ENCODE measurements around the gene RFX3.

The RFX3 gene

DNA sequence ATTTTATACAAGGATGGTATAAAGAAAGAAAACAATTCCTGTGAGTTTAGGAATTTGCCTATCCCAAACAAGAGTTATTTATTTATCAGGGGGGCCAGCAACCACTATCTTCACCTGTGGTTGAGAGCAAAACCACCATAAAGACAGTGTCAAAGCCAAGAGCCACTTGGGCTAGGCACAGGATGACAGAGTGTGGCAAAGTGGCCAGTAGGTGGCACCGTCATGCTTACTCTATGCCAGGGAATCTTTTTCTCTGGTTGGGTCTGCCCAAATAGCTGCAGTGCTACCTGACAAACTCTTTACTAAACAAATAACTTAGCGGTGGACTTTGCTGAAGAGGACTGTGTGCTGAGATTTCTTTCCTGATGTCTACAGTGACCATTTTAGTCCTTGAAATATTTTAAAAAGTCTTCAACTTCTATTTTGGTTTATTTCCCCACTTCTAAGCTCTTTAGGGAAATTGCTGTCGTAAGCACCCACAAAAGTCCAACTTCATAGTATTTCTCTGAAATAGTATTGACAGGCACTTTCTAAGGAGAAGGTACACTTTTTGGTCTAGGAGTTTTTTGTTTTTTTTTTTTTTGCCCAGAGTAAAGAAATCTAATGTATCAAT is 285.0 kb downstream of the RFX3 start:
- H3K4me3 ChIP-seq (ENCODE audit: low read depth, low read length) = no peak overlapping the region

DNA sequence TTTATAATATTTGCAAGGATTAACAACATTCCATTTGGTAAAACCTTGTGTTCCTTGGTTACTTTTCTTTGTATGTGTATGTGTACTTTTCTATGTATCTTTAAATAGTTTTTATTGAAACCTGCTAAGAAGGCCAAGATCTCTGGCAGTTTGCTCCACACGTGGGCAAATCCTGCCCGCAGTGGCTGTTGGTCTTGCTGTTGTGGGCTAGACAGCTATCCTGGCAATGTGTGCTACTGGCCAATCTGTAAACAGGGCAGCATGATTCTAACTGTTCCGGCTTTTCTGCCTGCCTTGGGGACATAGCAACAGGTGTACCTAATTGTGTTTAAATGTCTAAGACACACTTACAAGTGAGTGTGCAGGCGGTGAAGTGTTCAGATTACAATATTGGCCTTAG is 286.6 kb downstream of the RFX3 start:
- H3K4me3 ChIP-seq (ENCODE audit: low read depth, low read length) = no peak overlapping the region

DNA sequence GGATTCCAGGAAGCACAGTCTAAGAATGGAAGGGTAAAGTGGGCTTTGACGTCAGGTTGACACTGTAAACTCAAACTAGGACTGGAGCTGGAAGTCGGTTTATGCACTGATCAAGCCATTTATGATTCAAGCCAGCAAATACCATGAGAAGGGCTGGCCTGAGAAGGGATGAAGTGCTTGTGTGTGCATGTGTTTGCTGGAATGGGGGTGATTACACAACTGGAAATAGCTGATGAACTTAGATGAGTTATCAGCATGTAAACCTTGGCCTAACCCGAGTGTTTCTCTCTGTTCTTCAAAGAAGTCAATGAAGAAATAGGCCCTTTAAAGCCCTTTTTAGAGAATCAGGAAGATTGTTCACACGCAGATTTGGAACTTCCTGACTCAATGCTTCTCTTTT is 287.6 kb downstream of the RFX3 start:
- no peak overlapping the region for H3K4me3 ChIP-seq (ENCODE audit: low read depth, low read length)

DNA sequence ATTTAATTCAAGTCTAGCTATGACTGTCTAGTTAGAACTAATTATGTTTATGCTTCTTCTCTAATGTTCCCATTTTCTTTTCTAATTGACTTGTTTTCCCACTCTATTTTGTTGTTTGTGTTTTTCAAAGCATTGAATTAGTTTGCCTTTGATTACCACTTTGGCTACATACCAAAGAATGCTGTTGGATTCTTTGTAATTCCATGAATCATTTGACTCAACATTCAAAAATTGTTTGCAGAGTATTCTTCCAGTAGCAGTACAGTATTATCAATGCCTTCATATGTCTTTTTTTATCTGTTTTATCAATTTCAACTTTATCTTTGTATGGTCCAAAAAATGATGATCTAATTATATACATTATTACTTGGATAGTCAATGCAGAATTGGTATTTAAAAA is 288.7 kb downstream of the RFX3 start:
- no peak overlapping the region for H3K4me3 ChIP-seq (ENCODE audit: low read depth, low read length)

DNA sequence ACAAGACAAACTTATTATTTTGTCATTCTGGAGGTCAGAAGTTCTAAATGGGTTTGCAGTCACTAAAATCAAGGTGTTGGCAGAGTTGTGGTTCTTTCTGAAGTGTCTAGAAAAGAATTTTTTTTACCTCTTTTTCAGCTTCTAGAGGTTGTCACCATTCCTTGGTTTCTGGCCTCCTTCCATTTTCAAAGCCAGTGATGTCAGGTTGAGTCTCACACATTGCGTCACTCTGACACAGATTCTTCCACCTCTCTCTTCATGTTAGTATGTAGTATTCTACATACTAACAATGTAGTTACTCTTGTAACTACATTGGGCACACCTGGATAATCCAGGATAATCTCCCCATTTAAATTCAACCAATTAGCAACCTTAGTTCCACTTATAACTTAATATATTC is 290.3 kb downstream of the RFX3 start:
- no peak overlapping the region for H3K4me3 ChIP-seq (ENCODE audit: low read depth, low read length)

DNA sequence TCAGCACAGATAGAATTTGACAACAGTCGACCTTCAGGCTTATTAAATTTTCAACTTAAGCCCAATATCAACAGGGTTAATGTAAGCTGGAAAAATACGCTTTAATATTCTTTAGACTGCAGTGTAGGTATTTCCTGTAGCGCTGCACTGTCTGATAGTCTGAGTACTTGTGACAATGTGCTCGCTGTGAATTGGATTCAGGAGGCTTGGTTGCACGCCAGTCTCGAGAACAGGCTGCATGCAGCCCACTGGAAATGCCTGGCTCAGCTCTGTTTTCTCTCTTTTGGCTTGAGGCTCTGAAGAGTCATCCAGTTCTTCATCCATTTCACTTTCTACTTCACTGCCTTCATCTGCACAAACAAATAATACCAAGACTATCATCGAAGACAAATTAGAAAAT is 300.9 kb downstream of the RFX3 start:
- no peak overlapping the region for H3K4me3 ChIP-seq (ENCODE audit: low read depth, low read length)

DNA sequence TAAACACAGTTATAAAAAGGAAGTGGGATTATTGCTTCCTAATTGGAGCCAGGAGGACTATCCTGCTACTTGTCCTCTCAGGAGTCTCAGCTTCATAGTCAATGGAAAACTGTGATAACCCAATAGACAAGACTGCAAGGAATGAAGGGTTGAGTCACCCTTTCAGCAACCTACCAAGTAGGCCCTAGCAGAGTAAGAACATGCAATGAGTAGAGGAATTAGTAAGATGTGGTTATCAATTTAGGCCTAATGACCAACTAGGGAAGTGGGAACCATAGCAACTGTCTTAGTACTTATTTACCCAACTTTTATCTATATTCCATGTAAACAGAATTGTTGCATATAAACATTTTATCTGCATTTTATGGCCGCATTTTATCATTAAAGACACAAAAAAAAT is 310.1 kb downstream of the RFX3 start:
- H3K4me3 ChIP-seq (ENCODE audit: low read depth, low read length) = no peak overlapping the region

DNA sequence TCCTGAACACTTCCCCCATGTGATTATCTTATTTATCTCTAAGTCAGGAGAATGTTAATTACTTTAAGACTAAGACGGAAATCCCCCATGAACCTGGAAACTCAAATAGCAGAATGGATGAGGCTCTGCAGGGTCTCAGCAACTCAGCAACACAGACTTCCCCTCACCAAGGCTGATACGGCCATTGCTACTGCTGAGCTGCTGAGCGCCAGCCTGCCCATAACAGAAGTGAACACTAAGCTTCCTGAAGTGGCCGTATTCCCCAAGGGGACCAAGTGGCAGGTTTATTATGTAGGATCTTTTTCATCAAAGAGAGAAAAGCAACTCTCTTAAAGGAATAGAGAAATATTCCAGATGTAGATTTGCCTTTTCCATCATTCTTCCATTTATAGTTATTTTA is 311.1 kb downstream of the RFX3 start:
- H3K4me3 ChIP-seq (ENCODE audit: low read depth, low read length) = no peak overlapping the region

DNA sequence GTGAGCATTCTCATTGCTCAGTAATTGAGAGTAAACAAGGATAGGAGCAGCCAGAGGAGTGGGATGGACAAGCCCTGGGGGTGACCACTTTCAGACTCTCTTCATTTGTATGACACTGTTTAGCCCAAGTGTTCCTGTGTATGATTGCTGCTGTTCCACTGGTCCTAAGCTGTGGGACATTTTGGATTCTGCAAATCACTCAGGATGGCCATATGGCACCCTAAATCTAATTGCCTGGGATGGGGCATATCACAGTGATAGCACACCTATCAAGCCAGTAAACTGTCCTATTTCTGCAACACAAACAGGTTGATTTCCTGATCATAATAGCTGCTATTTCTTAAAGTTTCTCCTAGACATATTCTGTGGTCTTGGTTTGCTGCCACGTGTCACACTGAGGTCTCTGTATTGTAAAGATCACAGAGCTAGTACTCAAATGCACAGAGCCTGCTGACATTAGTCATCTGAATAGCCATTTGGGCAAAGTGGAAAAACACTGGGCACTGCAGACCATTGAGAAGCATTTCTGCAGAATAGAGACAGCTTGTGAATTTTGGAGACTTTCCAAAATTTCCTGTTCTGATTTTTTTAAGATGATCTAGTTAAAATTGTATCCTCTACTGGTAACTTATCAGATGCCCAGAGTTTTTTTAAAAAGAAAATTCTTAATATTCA is 320.2 kb downstream of the RFX3 start:
- no peak overlapping the region for H3K4me3 ChIP-seq (ENCODE audit: low read depth, low read length)

DNA sequence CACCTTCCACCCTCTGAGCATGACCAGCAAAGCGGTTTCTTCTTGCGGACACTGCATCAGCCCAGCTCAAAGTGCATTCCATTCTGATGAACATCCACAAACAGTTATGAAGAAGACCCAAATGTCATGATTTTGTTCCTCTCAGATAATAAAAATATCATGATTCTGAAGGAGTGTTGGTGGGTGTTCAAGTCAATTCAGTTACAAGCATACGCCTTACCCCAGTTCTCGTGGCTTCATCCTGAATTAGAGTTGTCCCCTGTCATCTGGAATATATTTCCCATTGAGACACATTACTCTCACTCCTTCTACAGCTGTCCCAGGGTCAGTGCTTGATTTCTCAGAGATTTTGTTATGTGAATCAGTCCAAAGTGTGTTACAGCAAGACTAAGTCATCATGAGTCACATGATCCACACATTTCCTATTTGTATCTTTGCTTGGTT is 325.4 kb downstream of the RFX3 start:
- H3K4me3 ChIP-seq (ENCODE audit: low read depth, low read length) = no peak overlapping the region

DNA sequence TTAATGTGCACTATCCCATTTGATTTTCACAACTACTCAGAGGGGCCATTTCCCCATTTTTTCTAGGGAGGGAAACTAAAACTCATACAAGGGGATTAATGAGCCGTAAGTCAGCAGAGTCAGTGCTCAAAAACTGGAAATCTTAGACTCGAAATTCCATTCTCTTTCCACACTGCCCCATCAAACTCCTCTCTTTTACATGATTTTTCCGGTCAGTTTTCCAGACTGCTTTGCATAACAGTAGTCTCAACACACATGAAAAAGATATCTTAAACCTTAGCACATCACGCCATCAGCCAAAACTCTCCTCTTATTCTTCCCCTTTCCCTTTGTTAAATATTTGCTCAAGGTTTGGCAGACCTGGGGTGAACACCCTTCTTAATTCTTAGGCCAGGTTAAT is 332.0 kb downstream of the RFX3 start:
- no peak overlapping the region for H3K4me3 ChIP-seq (ENCODE audit: low read depth, low read length)

DNA sequence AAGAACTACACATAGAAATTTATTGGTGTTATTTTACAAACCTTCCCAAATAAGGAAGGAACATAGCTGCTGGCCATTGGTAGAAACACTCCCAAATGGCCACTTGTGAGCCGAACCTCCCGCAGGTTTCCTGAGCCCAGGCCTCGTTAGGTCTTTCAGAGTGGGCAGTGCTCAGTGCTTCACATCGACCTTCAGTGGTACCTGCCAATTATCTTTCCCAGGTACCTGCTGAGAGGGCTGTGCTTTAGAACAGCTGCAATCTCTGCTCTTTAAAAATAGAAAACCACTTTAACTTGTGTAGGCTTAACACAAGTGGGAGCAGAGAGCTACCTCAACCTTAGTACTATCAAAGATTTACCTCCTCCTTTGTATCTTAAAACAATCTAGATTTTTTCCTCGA is 334.1 kb downstream of the RFX3 start:
- no peak overlapping the region for H3K4me3 ChIP-seq (ENCODE audit: low read depth, low read length)

DNA sequence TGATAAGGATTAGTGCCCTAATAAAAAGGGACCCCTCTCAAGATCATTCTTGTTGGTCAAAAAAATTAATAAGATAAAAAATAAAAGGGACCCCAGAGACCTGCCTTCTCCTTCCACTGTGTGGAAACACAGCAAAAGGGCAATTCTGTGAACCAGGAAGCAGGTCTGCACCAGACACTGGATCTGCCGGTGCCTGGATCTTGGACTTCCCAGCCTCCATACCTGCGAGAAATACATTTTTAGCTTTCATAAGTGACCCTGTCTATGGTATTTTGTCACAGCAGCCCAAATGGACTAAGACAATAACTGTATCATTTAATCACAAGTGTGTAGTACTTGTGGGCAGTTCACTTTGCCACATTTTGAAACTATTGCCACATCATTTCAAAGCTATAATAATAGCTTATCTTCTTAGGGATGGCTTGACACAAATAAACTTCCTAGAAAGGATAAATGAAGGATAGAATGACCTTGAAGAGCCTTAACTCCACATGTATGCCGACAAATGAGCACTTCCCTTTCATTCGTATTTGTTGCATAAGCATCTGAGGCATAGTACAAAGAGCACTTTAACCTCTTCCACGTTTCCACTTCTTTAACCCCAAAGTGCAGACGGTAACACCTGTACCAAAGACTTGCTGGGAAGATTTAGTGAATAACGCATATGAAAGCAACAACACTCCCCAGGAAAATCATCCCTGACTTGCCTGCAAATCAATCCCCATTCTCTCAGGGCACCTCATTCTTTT is 336.5 kb downstream of the RFX3 start:
- no peak overlapping the region for H3K4me3 ChIP-seq (ENCODE audit: low read depth, low read length)

DNA sequence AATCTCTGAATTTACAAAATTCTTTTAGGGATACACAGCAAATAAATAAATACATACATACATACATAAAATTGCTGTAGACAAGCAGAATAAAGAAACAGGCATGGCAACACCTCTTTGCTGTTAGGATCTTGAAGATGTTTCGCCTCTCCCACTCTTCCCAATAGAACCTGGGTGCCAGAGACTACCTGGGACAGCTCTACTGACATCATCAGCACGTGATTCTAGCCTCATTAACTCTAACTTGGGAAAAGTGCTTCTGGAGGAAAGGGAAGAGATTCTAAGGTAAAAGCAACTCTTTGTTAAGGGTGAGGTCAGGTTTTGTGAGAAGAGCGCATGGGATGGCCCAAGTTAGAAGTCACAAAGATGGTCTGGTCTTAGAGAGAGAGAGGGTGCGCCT is 339.1 kb downstream of the RFX3 start:
- H3K4me3 ChIP-seq (ENCODE audit: low read depth, low read length) = no peak overlapping the region

DNA sequence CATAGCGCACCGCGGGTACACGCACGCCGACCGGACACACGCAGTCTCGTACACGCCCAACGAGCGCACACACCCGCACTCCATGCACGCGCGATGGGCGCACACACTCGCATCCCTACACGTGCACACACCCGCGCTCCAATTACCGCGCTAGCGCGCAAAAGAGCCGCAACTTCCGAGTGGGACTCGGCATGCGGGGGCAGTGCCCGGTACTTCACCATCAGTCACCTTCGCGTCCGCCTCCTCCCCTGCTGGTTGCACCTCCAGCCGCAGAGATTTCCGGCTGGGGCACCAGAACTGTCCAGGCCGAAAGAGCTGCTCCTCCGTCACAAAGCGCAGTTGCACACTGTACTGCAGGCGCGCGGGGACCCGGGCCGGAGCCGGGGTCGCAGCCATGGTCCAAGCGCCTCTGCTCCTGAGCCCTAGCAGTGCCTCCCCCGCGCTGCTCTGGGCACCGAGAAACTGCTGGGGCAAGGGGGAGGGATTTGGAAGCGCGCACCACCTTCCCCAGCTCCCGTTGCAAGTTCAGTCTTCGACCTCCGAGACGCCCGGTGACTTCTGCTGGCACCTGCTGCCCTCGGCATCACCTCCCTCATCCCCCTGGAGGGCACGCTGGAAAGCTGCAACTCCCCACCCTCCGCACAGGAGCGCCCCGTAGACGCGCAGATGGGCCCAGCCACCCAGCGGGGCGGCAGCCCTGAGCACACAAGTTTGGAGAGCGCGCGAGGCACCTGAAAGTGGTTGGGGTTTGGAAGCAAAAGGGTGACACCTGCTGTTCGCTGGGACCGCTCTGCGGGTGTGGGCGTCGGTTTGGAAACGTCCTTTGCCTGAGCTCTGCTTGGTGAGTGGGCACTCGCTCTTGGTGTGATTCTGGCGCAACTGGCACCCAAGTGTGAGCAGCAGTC is 344.5 kb downstream of the RFX3 start:
- peak overlapping the region; percentile 49 for H3K4me3 ChIP-seq (ENCODE audit: low read depth, low read length)

DNA sequence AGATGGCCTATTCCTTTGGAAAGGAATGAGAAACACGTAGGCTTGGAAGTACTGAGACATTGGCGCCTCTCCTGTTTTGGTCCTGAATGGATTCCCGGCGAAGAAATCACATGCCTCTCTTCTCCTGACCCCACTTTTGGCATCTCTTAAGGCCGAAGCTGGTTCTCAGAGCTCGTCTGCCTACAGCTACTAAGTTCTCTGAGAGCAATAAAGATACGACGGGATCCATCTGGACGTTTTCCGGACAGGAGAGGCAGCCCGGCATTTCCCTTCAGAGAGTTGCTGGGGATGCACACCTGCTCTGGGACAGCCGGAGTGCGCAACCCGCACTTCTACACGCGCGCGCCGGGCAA is 345.1 kb downstream of the RFX3 start:
- H3K4me3 ChIP-seq (ENCODE audit: low read depth, low read length) = peak overlapping the region; percentile 49

DNA sequence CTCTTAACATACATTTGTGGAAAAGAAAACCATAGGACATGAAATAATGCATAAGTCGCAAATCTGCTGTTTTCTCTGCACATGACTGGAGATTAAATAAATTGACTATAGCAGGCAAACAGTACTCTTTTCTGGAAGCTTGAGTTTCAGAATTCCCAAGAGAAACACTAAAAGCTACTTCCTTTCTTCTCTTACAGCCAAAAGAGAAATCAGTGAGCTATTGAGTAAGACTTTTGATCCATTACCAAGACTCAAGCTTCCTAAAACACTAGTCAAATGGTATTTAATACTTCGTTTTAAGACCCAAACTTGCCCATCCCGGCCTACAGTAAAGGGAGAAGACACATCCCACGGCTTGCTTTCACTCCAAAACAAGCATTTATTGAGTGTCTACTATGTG is 346.1 kb downstream of the RFX3 start:
- H3K4me3 ChIP-seq (ENCODE audit: low read depth, low read length) = no peak overlapping the region

DNA sequence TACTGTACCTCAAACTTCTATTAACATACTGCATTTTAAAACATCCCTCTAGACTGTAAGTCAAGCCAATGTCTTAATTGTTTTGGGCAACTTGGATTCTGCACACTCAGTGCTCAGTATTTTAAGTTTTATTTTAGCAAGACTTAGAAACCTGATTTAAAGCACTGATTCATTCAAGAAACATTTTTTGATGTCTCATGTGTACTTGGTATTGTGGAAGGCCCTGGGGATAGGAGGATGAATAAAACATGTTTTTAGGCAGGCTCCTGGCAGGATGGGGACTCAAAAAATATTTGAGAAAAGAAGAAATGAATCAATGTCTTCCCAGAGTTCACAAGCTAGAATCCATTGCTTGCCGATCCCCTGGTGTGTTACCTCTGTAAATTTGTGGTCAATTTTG is 347.9 kb downstream of the RFX3 start:
- no peak overlapping the region for H3K4me3 ChIP-seq (ENCODE audit: low read depth, low read length)

DNA sequence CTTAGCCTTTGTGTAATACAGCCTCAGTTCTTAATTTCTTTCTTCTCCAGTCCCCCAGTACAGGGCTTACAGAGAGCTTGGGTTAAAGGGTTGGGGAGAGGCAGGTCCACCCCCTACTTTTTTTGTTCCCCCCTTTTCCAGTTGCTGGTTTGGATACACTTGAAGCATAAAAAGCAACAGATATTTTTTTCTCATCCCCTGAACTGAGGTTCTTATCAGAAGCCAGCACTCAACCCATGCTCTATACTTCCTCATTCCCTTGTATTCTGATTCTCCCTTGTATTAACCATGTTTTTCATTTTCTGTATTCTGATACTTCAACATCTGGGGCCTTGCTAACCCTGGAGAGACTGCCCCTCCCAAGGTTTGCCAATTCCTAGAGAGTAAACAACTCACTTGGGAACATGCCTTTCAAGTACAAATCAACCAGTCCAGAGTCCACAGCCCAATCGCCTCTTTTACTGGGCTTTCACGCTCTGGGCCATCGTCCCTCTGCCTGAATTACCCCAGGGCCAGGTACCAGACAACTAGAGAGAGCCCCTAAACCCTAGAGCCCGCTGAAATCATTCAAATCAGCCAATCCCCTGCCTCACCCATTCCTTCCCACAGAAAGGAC is 348.5 kb downstream of the RFX3 start:
- no peak overlapping the region for H3K4me3 ChIP-seq (ENCODE audit: low read depth, low read length)

DNA sequence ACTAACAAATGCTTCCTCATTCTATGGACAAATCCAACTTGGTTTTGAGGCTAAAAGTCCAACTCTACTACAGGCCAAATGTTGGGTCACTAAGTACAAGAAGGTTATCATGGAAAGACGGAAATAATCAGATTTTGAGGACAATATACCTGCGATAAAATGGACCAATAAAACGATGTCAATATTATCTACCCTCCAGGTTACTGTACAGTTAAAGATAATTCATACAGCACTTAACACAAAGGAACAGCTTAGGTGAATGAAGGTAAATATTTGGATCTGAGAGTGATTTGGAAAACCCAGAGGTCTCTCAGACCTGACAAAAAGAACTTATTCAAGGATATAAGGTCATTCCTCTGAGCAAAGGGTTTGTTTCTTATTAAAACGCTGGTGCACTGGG is 352.4 kb downstream of the RFX3 start:
- H3K4me3 ChIP-seq (ENCODE audit: low read depth, low read length) = no peak overlapping the region

DNA sequence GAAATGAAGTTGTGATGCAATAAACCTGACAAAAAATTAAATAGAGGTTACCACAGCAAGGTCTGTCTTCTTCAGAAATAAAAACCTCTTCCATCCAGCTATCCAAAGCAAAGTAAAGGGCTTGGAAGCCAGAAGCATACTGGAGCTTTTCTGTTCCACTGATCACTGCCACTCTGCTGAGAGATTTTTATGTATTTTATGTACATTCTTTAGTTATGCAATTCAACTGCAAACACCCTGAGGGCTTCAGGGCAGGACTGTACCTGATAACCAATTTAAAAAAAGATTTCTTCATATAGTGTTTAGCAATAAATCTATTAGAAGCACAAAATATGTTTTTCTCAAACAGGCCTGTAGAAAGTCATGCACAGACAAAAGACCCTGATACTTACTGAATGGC is 355.0 kb downstream of the RFX3 start:
- H3K4me3 ChIP-seq (ENCODE audit: low read depth, low read length) = no peak overlapping the region

All from iPS-11a (cell line).